Tibial nerve (tissue), 3 donors: ENCODE results near the gene ACVR1B.

Experiments
- POLR2A ChIP-seq, 2 donors: fragments of 450-650 bp; IDR thresholded peaks; one replicate each; pipeline ENCODE4 v1.6.1; 2017; ENCODE audit warnings: antibody characterized with exemption in 2 of 2, mild to moderate bottlenecking in 2 of 2, moderate library complexity in 2 of 2
- TF ChIP-seq, protein P1 (sequence below), 5 experiments: fragments of 200-600 bp in 3 of 5; fragments of 450-650 bp in 2 of 5; sonication (generic) in 3 of 5; IDR thresholded peaks; one replicate each; pipeline ENCODE4 v1.5.1; 2016 to 2019; ENCODE audit warnings: antibody characterized with exemption in 5 of 5, mild to moderate bottlenecking in 3 of 5, moderate library complexity in 2 of 5

DNA sequence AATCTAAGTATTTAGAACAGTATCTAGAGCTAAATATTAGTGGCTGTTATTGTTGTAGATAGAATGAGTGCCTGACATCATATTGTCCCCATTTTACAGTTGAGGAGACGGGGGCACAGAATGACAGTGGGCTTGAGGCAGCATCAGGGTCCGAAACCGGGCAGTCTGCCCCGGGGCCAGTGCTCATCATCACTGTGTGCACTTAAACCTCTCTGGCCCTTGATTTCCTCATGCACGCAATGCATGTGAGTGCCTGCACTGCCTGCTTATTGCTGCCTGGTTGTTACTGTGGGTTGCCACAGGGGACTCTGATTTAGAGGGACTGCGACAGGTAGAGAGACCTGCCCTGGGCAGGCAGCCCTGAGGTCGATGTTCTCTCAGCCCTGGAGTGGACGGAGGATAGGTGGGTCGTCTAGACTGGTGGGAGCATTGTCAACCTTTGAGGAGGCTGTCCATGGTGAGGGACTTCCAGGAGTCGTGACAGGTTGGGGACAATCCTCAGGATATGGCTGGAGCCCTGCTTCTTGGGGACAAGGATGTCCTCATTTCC lies 34.4 kb upstream of the ACVR1B start:
- TF ChIP-seq, protein P1, sequence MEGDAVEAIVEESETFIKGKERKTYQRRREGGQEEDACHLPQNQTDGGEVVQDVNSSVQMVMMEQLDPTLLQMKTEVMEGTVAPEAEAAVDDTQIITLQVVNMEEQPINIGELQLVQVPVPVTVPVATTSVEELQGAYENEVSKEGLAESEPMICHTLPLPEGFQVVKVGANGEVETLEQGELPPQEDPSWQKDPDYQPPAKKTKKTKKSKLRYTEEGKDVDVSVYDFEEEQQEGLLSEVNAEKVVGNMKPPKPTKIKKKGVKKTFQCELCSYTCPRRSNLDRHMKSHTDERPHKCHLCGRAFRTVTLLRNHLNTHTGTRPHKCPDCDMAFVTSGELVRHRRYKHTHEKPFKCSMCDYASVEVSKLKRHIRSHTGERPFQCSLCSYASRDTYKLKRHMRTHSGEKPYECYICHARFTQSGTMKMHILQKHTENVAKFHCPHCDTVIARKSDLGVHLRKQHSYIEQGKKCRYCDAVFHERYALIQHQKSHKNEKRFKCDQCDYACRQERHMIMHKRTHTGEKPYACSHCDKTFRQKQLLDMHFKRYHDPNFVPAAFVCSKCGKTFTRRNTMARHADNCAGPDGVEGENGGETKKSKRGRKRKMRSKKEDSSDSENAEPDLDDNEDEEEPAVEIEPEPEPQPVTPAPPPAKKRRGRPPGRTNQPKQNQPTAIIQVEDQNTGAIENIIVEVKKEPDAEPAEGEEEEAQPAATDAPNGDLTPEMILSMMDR (IDR thresholded peaks at IDR 0.05), result no peak
- TF ChIP-seq POLR2A (IDR thresholded peaks at IDR 0.05), result no peak
